Purkinje cell (primary cell): ENCODE measurements around the gene IL17F. TPM values are rescaled to one million over a fixed set of nuclear protein-coding genes. Genes with fewer than 3 reads are reported as not detected.

Source experiments
- polyA plus RNA-seq: library from polyadenylated mRNA; unstranded; fragments of >200 nt; fragmentation: Nextera tagmentation; gene quantifications from 2 replicates; pipeline ENCODE4 v1.2.1, GENCODE V29; 2014

IL17F gene
- 7.1 and 12.9 TPM in 2 replicates for polyA plus RNA-seq

DNA sequence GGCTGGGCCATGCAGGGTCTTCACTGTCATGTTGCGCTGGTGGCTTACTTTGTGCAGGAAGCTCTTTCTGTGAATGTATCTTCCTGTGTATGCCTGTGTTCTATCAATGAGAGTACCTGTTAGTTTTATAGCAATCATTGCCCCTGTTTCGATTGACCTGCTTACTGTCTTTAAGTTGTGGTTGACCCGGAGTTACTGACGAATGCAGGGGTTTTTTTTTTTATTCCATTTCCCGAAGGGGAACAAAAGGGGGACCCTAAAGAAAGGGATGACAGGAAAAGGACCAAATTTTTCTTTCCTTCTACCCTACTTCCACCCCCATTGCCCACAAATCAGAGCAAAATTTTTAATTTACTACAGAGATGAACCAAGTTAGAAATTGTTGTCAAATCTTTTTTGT, at the start of gene IL17F:
IL17F (minus strand) TSS at position 101 of the 400 bp plus-strand sequence; CDS start at position 30, 71 bp downstream.

DNA sequence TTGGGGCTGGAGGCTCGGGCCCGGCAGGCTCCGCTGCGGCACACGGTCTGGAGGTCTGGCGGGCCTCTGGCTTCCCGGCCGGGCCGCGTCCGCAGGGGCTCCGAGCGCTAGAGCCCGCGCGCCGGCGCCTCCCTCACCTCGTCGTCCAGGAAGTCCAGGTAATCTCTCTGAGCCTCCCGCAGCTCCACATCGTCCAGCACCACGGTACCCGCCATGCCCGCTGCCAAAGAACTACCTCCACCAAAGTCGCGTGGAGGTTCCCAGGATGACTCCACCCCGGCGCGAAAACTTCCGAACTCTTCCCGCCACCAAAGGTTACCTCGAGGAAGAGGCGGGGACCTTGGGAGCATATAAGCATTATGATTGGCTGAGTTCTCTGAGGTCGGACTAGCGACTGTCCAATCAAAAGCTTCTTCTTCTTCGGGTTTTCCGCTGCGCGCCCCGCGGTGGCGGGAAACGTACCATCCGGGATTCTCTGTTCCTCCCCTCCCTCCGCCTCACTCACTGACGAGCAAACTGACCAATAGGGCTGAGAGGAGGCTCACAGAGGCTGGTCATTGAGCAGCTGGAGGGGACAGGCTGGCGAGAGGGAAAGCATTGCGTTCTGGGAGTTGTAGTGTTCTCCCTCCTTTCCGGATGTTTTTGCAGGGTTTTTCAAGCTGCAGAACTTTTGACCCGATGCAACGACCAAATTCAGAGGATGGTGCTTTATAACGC, 40.3 kb upstream of the IL17F start, which contains the start of gene MCM3:
MCM3 (minus strand) TSS at position 283 of the 717 bp plus-strand sequence; CDS start at position 215, 68 bp downstream.

Other genes with a start within 250 kb of the IL17F start
- gene PKHD1, start 156.9 kb downstream of the IL17F start, polyA plus RNA-seq: 0.04 TPM in 1 of 2 replicates, not detected in the other
- gene IL17A, start 58.1 kb downstream of the IL17F start, polyA plus RNA-seq: not detected in 2 replicates
- gene MCM3, start 40.2 kb upstream of the IL17F start, polyA plus RNA-seq: 11.9 and 15.0 TPM in 2 replicates
- 15.3 and 18.2 TPM in 2 replicates for gene PAQR8, start 117.7 kb upstream of the IL17F start, polyA plus RNA-seq
- gene EFHC1, start 175.8 kb upstream of the IL17F start, polyA plus RNA-seq: 17.9 and 34.6 TPM in 2 replicates